Measurements from ENCODE around the gene NDFIP1.
"Not testable (repeated sequence)": the region's sequence is repeated elsewhere in the genome, so short reads cannot be mapped to it uniquely, and the experiment has no call there.

GRCh38 chr5:142088855-142089479 lies 19.6 kb upstream of the NDFIP1 start:
- TF ChIP-seq CTCF, POLR2A (IDR thresholded peaks at IDR 0.05): not testable (repeated sequence)

All from Peyer's patch (tissue), 4 donors.